GM19025 (cell line): ENCODE results near the gene PDZD4.

Experiments
- ATAC-seq: cut with Tn5 transposase; IDR thresholded peaks from one replicate; pipeline ENCODE4 v1.9.1; 2021; ENCODE audit warnings: mild to moderate bottlenecking, low read depth, moderate library complexity; ENCODE audit not compliant: unreplicated experiment

Gene PDZD4

DNA sequence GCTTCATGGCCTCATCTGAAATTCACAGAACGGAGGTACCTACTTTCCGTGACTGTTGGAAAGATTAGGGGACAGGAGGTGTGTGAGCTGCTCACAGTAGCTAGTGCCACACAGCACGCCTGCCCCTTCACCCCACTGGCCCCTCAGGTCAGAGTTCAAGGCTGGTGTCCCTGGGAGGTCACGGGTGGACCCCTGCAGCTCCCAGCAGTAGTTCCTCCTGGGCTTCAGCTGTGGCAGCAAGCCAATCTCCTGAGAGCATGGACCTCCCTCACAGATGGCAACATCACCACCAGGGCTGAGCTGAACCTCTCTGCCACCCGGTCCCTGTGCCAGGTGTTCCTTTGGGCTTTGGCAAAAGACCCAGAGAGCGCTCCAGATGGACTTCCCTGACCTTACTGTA, 38.0 kb downstream of the PDZD4 start:
- no peak for ATAC-seq

DNA sequence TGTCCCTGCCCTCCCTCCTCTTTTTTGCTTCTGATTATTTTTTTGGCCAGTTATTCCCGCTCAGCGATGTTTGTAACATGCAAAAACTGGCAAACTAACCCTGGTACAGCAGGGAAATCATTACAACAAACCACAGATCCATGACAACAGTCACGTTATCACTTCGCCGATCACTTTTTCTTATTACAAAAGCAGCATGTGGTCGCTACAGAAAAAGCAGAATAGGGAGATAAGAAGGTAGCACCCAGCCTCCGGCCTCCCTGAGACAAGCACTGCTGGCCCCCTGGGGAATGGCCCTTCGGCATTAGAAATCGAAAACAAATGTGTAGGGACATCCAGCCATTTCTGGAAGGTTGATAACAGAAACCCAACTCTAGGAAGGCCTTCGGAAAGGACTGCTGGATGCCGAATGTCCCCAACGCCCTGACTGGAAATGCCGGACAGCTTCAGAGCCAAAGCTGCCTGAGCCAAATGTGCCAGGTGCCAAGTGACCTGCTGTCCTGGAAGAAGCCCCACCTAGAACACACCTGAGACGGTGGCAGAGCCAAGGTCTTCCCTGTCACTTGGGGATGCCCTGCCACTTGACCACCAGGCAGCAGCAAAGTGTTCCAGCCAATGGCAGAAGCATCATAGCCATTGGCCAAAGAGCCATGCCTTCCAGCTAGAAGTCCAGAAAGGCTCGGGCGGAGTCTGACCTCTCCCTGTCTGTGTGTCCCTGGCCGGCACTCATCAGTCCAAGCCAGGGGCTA, 39.1 kb downstream of the PDZD4 start:
- ATAC-seq = no peak

- no peak for ATAC-seq
Measured at GRCh38 chrX:153789654-153790053, 40.7 kb downstream of the PDZD4 start.

DNA sequence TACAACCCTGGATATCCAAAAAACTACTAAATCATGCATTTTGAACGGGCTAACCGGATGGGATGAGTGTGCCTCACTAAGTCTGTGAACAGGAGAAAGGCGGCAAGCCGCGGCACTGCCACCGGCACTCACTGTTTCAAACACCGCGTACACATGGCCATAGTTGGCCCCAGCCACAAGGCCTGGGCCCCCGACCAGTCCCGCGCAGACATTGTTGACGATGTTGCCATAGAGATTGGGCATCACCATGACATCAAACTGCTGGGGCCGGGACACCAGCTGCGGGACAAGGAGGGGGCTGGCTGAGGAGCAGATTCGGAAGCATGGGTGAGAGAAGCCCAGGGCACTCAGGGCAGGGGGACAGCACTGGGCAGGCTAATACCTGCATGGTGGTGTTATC, 43.7 kb downstream of the PDZD4 start:
- ATAC-seq = no peak

- ATAC-seq = no peak
Measured at GRCh38 chrX:153784325-153784967, 45.9 kb downstream of the PDZD4 start.

DNA sequence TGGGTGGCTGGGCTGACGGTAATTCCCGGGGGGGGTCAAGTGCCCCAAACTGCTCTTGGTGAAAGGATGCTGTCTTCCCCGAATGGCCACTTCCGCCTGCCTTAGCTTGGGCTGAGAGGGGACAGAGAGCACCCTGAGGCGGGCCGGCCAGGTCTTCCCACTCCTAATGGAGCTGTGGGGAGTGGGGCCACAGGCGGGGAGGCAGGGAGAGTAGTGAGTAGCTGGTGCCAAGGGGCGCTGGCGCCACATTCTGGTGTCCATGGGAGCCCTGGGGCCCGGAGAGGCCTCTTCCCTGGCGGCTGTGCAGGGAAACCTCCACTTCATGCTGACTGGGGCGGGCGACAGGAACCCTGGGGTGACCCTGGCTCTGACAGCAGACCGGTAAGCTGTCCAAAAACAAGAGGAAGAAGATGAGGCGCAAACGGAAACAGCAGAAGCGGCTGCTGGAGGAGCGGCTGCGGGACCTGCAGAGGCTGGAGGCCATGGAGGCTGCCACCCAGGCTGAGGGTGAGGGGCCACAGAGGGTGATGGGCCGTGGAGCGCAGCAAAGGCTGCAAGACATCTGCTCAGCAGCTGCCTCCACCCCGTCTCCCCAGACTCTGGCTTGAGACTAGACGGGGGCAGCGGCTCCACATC, 46.8 kb downstream of the PDZD4 start:
- ATAC-seq = no peak

GRCh38 chrX:153782871-153783270, 47.5 kb downstream of the PDZD4 start:
- no peak for ATAC-seq

DNA sequence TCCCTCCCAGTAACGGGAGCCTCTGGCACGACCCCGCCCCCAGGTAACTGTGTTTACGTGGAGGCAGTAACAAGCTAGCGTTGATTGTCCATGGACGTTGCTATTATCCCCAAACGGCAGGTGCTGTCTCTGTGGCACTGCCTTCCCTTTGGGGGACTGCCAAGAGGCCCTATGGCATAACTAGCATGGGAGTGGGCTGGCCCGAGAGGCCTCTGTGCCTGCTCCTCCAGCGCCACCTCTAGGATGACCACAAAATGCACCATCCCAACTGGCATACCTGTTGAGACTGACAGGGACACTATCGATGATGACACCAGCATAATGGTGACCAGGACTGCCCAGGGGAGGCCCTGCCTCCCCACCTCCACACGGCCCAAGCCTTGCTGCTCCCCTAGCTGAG, 48.0 kb downstream of the PDZD4 start:
- ATAC-seq = no peak

GRCh38 chrX:153781428-153782047, 48.8 kb downstream of the PDZD4 start:
- no peak for ATAC-seq

- no peak for ATAC-seq
Measured at GRCh38 chrX:153780678-153781427, 49.5 kb downstream of the PDZD4 start, which contains the start of gene SRPK3. Gene SRPK3, plus strand, starts transcription at chrX:153781041. Its CDS starts 46 bp downstream, at chrX:153781087.

GRCh38 chrX:153779891-153780677, 50.3 kb downstream of the PDZD4 start:
- ATAC-seq = no peak

DNA sequence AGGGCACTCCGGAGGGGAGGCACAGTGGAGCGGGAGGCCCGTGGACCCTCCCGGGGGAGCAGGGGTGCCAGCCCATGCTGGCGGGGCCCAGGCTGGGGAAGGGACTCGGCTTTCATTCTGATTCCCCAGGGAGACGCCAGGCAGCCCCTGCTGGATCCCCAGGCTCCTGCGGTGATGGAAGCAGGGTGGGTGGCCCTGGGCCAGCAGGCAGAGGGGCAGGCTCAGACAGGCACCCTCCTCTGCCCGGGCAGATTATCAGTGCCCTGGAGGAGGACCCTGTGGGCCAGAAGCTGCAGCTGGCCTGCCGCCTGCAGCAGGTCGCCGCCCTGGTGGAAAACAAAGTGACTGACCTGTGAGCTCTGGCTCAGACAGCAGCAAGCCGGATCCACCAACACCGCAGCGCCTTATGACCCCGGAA, 51.7 kb downstream of the PDZD4 start:
- ATAC-seq = no peak

DNA sequence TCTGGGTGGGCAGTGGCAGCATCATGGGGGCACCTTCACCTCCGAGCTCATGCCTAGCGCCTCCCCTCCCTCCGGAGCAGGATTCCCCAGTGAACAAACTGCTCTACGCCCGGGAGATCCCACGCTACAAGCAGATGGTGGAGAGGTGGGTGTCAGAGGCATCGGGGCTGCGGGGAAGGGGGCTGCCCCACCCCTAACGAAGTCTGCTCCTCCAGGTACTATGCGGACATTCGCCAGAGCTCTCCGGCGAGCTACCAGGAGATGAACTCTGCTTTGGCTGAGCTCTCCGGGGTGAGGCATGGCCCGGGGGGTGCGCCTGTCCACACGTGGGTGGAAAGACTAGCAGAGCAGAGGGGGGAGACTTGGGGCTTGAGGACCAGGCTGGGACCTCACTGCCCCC, 52.2 kb downstream of the PDZD4 start:
- no peak for ATAC-seq

- ATAC-seq = no peak
Measured at GRCh38 chrX:153777261-153778090, 52.9 kb downstream of the PDZD4 start.

DNA sequence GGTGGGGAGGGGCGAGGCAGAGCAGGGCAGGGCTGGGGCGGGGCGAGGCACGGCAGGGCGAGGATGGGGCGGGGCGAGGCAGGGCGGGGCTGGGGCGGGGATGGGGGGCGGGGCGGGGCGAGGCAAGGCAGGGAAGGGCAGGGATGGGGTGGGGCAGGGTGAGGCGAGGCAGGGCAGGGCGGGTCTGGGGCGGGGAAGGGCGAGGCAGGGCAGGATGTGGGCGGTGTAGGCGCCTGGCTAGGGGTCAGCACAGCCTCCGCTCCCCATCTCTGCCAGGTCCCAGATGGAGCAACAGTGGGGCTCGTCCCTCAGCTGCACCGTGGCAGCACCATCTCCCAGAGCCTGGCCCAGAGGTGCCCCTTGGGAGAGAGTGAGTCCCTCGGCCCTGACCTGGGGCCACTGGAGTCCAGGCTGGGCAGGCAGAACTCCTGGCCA, 53.7 kb downstream of the PDZD4 start:
- no peak for ATAC-seq

DNA sequence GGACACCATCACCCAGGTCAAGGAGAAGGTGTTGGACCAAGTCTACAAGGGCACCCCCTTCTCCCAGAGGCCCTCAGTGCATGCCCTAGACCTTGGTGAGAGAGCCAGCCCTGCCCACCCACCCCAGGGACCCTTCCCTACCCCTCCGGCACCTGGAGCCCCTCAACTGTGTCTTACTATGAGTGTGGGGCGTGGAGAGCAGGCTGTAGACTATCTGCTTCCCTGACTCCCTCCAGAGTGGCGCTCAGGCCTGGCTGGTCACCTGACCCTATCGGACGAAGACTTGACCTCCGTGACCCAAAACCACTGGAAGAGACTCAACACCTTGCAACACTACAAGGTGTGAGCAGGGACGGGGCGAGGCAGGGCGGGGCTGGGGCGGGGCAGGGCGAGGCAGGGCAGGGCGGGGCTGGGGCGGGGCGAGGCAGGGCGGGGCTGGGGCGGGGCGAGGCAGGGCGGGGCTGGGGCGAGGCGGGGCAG, 54.2 kb downstream of the PDZD4 start:
- no peak for ATAC-seq

DNA sequence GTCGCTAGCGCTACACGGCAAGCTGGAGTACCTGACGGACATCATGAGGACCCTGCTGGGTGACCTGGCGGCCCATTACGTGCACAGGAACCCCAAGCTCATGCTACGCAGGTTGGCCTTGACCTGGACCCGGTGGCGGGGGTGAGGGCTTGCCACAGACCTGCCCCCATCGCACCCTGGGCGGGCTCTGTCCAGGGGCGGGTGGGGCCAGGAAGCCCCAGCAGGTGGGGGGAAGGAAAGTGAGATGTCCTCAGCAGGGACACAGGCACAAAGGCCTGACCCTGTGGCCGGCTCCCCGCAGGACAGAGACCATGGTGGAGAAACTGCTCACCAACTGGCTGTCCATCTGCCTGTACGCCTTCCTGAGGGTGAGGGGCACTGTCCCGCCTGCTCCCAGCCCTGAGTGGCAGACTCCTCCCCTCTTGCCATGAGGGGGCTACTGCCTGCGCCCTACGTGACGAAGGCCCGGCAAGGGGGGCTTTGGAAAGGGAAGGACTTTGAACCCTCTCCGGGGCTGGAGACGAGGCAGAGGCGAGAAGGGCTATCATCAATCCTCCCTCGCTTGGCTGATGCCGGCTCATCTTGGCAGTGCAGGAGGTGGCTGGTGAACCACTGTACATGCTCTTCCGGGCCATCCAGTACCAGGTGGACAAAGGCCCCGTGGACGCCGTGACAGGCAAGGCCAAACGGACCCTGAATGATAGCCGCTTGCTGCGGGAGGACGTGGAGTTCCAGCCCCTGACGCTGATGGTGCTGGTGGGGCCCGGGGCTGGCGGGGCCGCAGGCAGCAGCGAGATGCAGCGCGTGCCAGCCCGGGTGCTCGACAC, 54.8 kb downstream of the PDZD4 start:
- ATAC-seq = no peak
